HUES64 (cell line): ENCODE data around the gene SNHG17.
"Not testable (repeated sequence)": the region's sequence is repeated elsewhere in the genome, so short reads cannot be mapped to it uniquely, and the experiment has no call there.

ENCODE experiments used
- H3K27ac ChIP-seq: 2 replicates; pipeline ENCODE4 v1.7.0; 2013; ENCODE audit warnings: low read depth, low read length, inconsistent platforms
- H3K27me3 ChIP-seq: 2 replicates; pipeline ENCODE4 v1.6.1; 2013; ENCODE audit warnings: mild to moderate bottlenecking, low read length; ENCODE audit not compliant: insufficient read depth
- H3K36me3 ChIP-seq: 2 replicates; pipeline ENCODE4 v1.6.1; 2013; ENCODE audit warnings: mild to moderate bottlenecking, low read length; ENCODE audit not compliant: insufficient read depth
- H3K4me1 ChIP-seq: 2 replicates; pipeline ENCODE4 v1.6.1; 2013; ENCODE audit warnings: mild to moderate bottlenecking, low read length, moderate library complexity; ENCODE audit not compliant: insufficient read depth
- H3K4me3 ChIP-seq: 2 replicates; pipeline ENCODE4 v1.5.1; 2013; ENCODE audit warnings: mild to moderate bottlenecking, low read length, moderate library complexity
- H3K9ac ChIP-seq: 2 replicates; pipeline ENCODE4 v1.6.1; 2013; ENCODE audit warnings: mild to moderate bottlenecking, low read depth, low read length
- H3K9me3 ChIP-seq: 2 replicates; pipeline ENCODE4 v1.6.1; 2013; ENCODE audit warnings: low read depth, low read length; ENCODE audit not compliant: insufficient read depth
- WGBS: fragments of 150-250, 120-280 bp; methylation state at CpG from one replicate; pipeline ENCODE4 v1.1.7; 2013; ENCODE audit warnings: missing lambda C conversion rate; 5-methylcytosine and 5-hydroxymethylcytosine counted together

The SNHG17 gene

DNA sequence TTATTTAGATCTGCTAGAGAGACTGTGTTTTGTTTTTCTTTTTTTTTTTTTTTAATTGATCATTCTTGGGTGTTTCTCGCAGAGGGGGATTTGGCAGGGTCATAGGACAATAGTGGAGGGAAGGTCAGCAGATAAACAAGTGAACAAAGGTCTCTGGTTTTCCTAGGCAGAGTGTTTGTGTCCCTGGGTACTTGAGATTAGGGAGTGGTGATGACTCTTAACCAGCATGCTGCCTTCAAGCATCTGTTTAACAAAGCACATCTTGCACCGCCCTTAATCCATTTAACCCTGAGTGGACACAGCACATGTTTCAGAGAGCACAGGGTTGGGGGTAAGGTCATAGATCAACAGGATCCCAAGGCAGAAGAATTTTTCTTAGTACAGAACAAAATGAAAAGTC lies 25.5 kb upstream of the SNHG17 start:
- H3K27me3 ChIP-seq, H3K4me3 ChIP-seq, H3K4me1 ChIP-seq, H3K27ac ChIP-seq, H3K9me3 ChIP-seq, H3K36me3 ChIP-seq: not testable (repeated sequence)
- peak overlapping the region; percentile 34; the same call in 1 of the 2 replicates for H3K9ac ChIP-seq
- WGBS: no CpG with 5 or more reads among the region's 2 CpGs

DNA sequence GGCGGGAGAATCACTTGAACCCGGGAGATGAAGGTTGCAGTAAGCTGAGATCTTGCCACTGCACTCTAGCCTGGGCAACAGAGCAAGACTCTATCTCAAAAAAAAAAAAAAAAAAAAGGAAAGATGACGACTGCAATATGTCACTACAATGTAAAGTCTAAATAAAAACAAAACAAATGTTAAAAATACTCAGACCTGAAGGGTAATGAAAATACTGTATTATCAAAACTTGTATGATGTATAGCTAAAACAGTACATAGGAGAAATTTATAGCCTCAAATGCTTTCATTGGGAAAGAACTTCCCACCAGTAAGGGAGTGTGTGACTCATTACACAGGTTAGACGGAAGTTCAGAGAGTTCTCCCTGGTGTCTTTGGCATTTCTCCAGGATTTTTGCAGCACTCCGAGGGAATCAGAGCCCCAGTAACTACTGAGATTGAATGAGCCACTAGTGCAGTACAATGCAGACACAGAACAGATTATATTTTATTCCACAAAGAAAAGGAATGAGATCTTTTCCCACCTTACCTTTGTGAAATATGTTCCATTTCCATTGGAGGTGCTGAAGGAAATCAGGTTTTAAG lies 25.0 kb upstream of the SNHG17 start:
- WGBS: 79% methylated on average over 4 of the region's 5 CpGs
- peak overlapping the region; percentile 34; the same call in 1 of the 2 replicates for H3K9ac ChIP-seq
- H3K4me3 ChIP-seq: no peak overlapping the region
- no peaks in the 10 kb centered on the region for H3K9me3 ChIP-seq
- H3K27ac ChIP-seq: 0 out of 2 replicates have a peak overlapping the region, but pooled peaks have one; percentile 35
- H3K4me1 ChIP-seq: peaks cover 5% of the 10 kb centered on the region; the same call in 1 of the 2 replicates
- no peaks in the 10 kb centered on the region for H3K27me3 ChIP-seq
- no peaks in the 10 kb centered on the region for H3K36me3 ChIP-seq

DNA sequence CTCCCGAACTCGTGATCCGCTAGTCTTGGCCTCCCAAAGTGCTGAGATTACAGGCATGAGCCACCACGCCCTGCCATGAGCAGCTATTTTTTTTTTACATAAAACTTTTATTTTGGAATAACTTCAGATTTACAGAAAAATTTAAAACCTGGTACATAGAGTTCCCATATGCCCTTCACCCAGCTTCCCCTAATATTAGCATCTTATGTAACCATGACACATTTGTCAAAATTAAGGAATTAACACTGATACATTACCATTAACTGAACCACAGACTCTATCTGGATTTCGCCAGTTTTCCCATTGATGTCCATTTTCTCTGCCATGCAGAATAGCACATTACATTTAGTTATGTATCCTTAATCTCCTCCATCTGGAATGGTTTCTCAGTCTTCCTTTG lies 23.2 kb upstream of the SNHG17 start:
- WGBS: 97% methylated on average over 5 of the region's 5 CpGs
- Histone ChIP-seq H3K27me3 (no peaks in the 10 kb centered on the region), H3K9me3 (no peaks in the 10 kb centered on the region), H3K4me1 (peaks cover 5% of the 10 kb centered on the region; the same call in 1 of the 2 replicates), H3K9ac (no peak overlapping the region), H3K4me3 (no peak overlapping the region), H3K27ac (no peak overlapping the region), H3K36me3 (no peaks in the 10 kb centered on the region)

DNA sequence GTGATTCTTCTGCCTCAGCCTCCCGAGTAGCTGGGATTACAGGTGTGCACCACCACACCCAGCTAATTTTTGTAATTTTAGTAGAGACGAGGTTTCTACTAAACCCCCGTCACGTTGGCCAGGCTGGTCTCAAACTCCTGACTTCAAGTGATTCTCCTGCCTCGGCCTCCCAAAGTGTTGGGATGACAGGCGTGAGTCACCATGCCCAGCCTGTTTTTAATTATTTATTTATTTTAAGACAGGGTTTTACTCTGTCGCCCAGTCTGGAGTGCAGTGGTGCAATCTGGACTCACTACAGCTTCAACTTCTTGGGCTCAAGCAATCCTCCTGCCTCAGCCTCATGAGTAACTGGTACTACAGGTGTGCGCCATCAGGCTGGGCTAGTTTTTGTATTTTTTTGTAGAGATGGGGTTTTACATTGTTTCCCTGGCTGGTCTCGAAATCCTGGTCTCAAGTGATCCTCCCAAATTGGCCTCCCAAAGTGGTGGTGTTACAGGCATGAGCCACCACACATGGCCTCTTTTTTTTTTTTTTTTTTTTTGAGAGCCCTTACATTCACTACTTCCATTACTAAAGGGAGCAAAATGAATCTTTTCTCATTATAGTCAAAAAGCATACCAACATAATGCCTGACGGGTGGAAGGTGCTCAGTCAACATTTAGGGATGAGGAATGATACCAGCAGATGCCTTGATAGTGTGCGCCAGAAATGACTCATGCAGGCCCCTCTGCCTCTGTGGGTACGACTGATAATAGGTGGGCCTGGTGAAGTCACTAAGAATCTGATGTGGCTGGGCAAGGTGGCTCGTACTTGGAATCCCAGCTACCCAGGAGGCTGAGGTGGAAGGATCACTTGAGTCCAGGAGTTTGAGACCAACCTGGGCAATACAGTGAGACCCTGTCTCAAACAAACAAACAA lies 19.7 kb upstream of the SNHG17 start:
- no peak overlapping the region for H3K9ac ChIP-seq
- H3K4me3 ChIP-seq: no peak overlapping the region
- peaks cover 15% of the 10 kb centered on the region for H3K36me3 ChIP-seq
- no peaks in the 10 kb centered on the region; the same call in 1 of the 2 replicates for H3K4me1 ChIP-seq
- 92% methylated on average over 13 of the region's 13 CpGs for WGBS
- H3K27ac ChIP-seq: no peak overlapping the region
- H3K27me3 ChIP-seq: no peaks in the 10 kb centered on the region
- no peaks in the 10 kb centered on the region for H3K9me3 ChIP-seq

DNA sequence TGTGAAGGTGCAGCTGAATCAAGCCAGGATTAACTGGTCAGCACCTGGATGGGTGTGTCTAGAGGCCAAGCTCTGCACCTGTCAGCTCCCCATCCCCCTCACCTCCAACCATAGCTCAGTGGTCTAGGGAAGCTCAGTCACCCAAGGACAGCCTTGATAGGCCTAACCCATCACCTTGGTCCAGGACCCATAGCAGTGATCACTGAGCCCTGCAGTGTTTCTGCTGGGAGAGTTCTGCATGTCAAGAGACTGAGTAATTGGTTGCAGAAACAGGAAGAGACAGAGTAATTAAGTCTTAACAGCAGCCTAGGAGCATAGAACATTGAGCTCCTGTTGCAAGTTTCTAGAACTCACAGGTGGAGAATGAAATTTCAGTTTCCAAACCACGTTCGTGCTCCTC lies 18.8 kb upstream of the SNHG17 start:
- H3K9me3 ChIP-seq: no peaks in the 10 kb centered on the region
- H3K4me3 ChIP-seq: no peak overlapping the region
- H3K27ac ChIP-seq: no peak overlapping the region
- H3K9ac ChIP-seq: no peak overlapping the region
- no peaks in the 10 kb centered on the region; the same call in 1 of the 2 replicates for H3K4me1 ChIP-seq
- peaks cover 24% of the 10 kb centered on the region for H3K36me3 ChIP-seq
- H3K27me3 ChIP-seq: no peaks in the 10 kb centered on the region
- WGBS: 91% methylated on average over 2 of the region's 2 CpGs

DNA sequence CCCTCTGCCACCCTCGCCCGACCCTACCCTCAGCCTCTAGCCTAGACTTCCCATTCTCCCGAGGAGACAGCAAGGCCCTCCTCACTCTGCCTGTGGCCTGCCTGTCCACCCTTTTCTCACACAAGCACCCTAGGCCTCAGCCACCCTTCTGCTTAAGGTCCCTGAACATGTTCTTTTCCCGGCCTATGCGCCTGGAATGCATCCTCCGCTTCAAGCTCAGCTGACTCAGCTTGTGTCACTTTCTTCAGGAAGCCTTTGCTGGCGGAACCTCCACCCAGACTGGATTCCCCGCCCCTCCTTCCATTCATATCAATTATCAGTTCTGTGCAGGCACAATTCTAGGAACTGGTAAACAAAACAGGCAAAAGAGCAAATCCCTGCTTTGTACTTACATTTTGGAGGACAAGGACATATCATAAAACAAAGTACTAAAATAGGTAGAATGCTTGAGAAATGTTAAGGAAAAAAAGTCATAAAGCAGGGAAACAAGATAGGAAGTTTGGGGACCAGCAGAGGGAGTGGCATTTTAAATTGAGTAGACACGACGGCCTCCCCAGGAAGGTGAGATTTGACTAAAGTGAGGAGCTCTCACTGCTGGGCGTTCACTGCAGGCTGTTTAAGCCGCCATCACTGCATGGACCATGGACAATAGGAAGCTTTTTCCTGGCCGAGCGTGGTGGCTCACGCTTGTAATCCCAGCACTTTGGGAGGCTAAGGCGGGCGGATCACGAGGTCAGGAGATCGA lies 17.9 kb upstream of the SNHG17 start:
- H3K4me1 ChIP-seq: no peaks in the 10 kb centered on the region; the same call in 1 of the 2 replicates
- H3K27ac ChIP-seq: no peak overlapping the region
- no peak overlapping the region for H3K9ac ChIP-seq

DNA sequence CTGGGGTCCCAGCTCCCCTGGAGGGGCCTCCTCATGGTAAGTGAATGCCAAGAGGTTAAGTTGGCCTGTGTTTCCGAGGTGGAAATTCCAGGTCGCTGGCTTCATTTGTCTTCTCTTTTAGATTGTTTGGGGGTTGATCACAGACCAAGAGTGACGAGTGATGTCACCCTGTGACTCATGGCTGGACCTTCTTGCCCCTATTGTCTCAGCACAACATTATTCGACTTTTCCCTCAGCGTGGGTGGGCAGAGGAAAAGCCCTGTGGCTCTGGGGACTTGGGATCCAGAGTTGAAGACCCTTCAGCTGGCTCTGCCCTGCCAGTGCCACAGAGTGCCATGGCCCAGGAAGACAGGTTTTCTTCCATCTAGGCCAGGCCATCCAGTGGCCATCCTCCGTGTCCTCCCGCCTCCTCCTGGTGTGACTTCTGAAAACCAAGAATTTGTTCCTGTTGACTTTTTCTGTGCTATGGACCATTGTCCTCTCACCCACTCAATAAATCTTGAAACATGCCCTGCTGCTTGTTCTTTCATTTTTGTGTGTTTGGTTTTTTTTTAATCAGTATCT lies 15.4 kb upstream of the SNHG17 start:
- Histone ChIP-seq H3K4me1 (peaks cover 9% of the 10 kb centered on the region), H3K9me3 (no peaks in the 10 kb centered on the region), H3K9ac (no peak overlapping the region), H3K27me3 (no peaks in the 10 kb centered on the region), H3K27ac (no peak overlapping the region), H3K4me3 (no peak overlapping the region), H3K36me3 (peaks cover 30% of the 10 kb centered on the region)
- WGBS: 82% methylated on average over 7 of the region's 7 CpGs

More for the DNA sequence above, 17.9 kb upstream of the SNHG17 start:
- H3K27me3 ChIP-seq: no peaks in the 10 kb centered on the region
- H3K9me3 ChIP-seq: no peaks in the 10 kb centered on the region
- H3K36me3 ChIP-seq: peaks cover 30% of the 10 kb centered on the region
- whole genome bisulfite sequencing: 92% methylated on average over 16 of the region's 19 CpGs
- no peak overlapping the region for H3K4me3 ChIP-seq

DNA sequence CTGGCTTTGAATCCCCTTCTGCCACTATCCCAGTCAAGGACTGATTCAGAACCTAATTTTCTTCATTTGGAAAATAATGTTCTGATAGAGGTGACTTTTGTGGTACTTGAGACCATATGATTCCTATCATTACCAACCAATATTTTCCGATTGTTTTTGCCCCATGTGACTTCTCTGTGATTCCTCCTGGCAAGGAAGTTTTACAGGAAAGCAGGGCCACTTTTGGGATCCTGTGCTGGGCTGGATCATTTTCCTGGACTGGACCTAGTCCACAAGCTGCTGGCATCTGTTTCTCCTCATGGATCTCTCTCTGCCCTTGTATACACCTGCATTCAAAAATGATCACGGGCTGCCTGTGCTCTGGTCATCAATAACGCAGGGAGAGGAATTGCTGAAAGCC lies 13.9 kb upstream of the SNHG17 start:
- Histone ChIP-seq H3K4me1 (peaks cover 9% of the 10 kb centered on the region), H3K9me3 (no peaks in the 10 kb centered on the region), H3K36me3 (peaks cover 30% of the 10 kb centered on the region), H3K9ac (no peak overlapping the region), H3K27me3 (no peaks in the 10 kb centered on the region), H3K27ac (no peak overlapping the region), H3K4me3 (no peak overlapping the region)
- WGBS: 93% methylated on average over 3 of the region's 3 CpGs

DNA sequence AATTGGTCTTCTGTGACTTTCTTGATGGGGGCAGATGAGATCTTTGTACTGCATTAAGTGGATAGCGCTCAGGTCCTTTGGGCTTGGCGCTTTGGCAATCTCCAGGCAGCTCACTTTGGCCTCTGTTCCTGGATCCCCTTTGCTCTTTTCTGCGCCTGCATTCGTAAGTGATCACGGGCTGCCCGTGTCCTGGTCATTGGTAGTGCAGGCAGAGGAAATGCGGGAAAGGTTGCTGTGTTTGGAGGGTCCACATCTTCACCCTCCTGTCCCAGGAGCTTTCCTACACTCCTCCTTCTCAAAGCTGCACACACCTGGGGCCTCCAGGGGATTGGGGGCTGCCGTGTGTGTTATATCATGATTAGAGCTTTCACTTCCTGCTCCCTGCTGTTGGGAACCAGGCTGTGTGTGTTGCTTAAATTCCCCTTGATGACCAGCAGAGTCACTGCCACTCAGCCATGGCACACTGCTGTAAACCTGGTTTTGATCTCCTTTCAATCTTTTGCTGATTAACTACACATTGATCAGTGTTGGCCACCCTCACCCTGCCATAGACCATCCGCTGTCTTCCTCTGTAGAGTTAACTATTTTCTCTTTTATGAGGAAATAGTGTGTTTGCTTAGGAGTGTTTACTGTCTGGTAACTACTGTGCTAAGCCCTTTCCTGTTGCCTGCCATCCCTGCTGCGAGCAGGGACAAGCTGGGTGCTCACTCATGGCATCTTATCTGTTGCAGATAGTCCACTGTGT lies 13.0 kb upstream of the SNHG17 start:
- Histone ChIP-seq H3K4me1 (peaks cover 9% of the 10 kb centered on the region), H3K9me3 (no peaks in the 10 kb centered on the region), H3K27me3 (no peaks in the 10 kb centered on the region), H3K9ac (no peak overlapping the region), H3K4me3 (peak overlapping the region; percentile 97; the same call in 1 of the 2 replicates), H3K36me3 (peaks cover 30% of the 10 kb centered on the region), H3K27ac (no peak overlapping the region)
- WGBS: 92% methylated on average over 9 of the region's 10 CpGs

DNA sequence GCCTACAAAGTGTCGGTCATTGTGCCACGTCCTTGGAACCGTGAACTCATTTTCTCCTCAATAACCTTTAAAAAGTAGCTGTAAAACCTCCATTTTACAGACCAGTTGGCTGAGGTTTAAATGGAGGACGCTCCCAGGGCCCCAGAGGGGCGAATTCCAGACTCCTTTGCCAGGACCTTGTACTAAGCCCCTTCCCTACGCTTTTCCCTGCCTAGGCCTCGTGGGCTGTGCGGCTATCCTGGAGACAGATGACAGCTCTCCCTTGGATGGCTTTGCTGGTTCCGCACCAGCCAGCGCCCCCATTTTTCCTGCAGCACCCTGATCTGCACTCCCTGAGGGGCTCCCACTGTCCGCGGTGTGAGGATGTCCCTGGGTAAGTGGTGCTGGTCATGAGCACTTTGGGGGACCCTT lies 12.1 kb upstream of the SNHG17 start:
- Histone ChIP-seq H3K9ac (peak overlapping the region; percentile 96), H3K27ac (peak overlapping the region; percentile 86), H3K27me3 (no peaks in the 10 kb centered on the region), H3K9me3 (no peaks in the 10 kb centered on the region), H3K4me3 (peak overlapping the region; percentile 97), H3K4me1 (peaks cover 9% of the 10 kb centered on the region), H3K36me3 (peaks cover 30% of the 10 kb centered on the region)
- WGBS: 66% methylated on average over 12 of the region's 12 CpGs
